DND-41 (cell line): ENCODE results near the gene MICAL3.

Experiments used
- CTCF ChIP-seq: IDR thresholded peaks from 2 replicates; pipeline ENCODE4 v1.5.1; 2012; ENCODE audit warnings: borderline replicate concordance, low read length, moderate library complexity, mild to moderate bottlenecking; ENCODE audit not compliant: poor library complexity, severe bottlenecking; ENCODE audit errors: extremely low read depth
- EZH2 ChIP-seq: IDR thresholded peaks from 3 replicates; pipeline ENCODE4 v1.6.1; 2012; ENCODE audit warnings: borderline replicate concordance, low read depth, mild to moderate bottlenecking, moderate library complexity, low read length, inconsistent platforms; ENCODE audit not compliant: severe bottlenecking

GRCh38 chr22:18021431-18021830 is 2.9 kb downstream of the MICAL3 start:
- TF ChIP-seq EZH2, result no peak
- TF ChIP-seq CTCF, result no peak
